Central memory CD8-positive, alpha-beta T cell (primary cell): ENCODE measurements around the gene ATXN7L1.

Source experiments
- ATAC-seq: fragments of 150-1000 bp; cut with Tn5 transposase; replicated peaks from 2 replicates; pipeline ENCODE4 v1.10.0; 2022; ENCODE audit warnings: mild to moderate bottlenecking, moderate FRiP score, moderate number of reproducible peaks; ENCODE audit not compliant: poor library complexity, severe bottlenecking; ENCODE audit errors: extremely low read depth
- DNase-seq, 2 donors: peaks; one replicate each; pipeline ENCODE4 v3.0.0; 2021; ENCODE audit warnings: low spot score in 2 of 2
- H3K27ac Mint-ChIP-seq: one replicate; pipeline ENCODE4 v1.8.0; 2022; ENCODE audit warnings: low read depth, mild to moderate bottlenecking, moderate library complexity, mixed read lengths
- H3K27me3 Mint-ChIP-seq: one replicate; pipeline ENCODE4 v1.8.0; 2022; ENCODE audit warnings: mixed read lengths
- H3K36me3 Mint-ChIP-seq: one replicate; pipeline ENCODE4 v1.8.0; 2022; ENCODE audit warnings: mild to moderate bottlenecking, moderate library complexity, mixed read lengths; ENCODE audit not compliant: insufficient read depth
- H3K4me1 Mint-ChIP-seq: one replicate; pipeline ENCODE4 v1.8.0; 2022; ENCODE audit warnings: mixed read lengths
- H3K4me3 Mint-ChIP-seq: one replicate; pipeline ENCODE4 v1.8.0; 2022; ENCODE audit warnings: mild to moderate bottlenecking, moderate library complexity, mixed read lengths
- H3K9me3 Mint-ChIP-seq: one replicate; pipeline ENCODE4 v1.8.0; 2022; ENCODE audit warnings: mixed read lengths

Gene ATXN7L1

DNA sequence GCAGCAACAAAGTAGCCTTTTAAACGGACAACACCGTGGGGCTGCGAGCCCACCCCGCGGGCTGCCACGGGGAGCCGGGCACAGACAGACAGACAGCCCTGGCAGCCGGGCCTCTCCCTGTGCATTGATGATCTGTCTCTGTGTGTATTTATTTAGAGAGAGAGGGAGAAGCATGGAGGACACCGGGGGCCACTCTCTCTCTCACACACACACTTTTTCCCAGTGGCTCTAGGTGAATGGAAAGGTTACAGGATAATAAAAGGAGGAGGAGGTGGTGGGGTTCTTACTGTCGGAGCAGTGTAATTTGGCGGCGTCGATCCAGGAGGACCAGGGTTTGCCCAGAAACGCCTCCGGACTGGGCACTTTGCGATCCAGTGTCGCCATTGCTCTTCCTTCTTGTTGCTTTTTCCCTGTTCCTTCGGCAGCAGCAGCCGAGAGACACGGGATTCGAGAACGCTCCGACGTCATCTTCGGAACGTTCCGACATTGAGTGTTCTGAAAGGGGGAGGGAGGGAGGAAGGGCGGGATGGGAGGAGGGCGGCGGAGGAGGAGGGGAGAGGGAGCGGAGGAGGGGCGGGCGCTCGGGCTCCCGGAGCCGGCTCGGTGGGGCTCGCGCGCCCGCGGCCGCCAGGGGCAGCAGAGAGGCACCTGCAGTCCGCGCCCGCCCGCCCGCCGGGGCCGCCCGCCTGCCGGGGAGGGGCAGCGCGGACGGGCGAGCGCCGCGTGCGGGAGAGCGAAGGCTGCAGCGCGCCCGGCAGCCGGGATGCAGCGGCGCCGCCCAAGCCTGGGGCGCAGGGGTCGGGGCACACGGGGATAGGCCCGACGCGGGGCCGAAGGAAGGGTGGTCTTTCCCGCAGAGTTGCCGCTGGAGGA lies at the start of gene ATXN7L1:
Gene ATXN7L1, minus strand, starts transcription at position 509 of the 873 bp plus-strand sequence. Its CDS starts 41 bp downstream, at position 468.
- peak within 1 kb of the TSS; percentile 89 for H3K27ac Mint-ChIP-seq
- DNase-seq = peak; percentile 74 to 79
- peak; percentile 87 for ATAC-seq
- H3K4me3 Mint-ChIP-seq = peak within 1 kb of the TSS; percentile 99
- H3K9me3 Mint-ChIP-seq = no peaks in the 10 kb centered on the region
- peaks cover 60% of the 10 kb centered on the region for H3K4me1 Mint-ChIP-seq
- no peaks in the 10 kb centered on the region for H3K27me3 Mint-ChIP-seq
- peaks cover 11% of the 10 kb centered on the region for H3K36me3 Mint-ChIP-seq

DNA sequence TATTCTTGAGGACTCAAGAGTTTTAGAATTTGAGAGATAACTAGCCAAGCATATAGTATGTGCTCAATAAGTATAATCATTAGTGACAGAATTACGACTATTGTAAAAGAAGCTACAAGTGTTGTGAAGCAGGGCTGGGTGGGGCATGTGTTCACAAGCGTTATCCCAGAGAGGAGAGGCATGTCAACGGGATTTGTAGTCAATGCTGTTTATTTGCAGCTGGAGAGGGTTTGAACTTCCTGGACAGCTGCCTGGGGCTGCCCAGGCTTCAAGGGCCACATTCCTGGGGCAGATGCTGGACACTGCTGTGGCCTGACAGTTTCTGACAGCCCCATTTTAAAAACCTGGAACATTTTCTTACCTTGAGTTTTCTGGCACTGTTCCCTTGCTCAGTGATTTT lies 49.7 kb upstream of the ATXN7L1 start:
- H3K27ac Mint-ChIP-seq = peak overlapping the region; percentile 55
- no peaks in the 10 kb centered on the region for H3K27me3 Mint-ChIP-seq
- ATAC-seq (no peak), DNase-seq (no peak)
- no peak overlapping the region for H3K4me3 Mint-ChIP-seq
- H3K9me3 Mint-ChIP-seq = no peaks in the 10 kb centered on the region
- peaks cover 22% of the 10 kb centered on the region for H3K4me1 Mint-ChIP-seq
- H3K36me3 Mint-ChIP-seq = peaks cover 5% of the 10 kb centered on the region

DNA sequence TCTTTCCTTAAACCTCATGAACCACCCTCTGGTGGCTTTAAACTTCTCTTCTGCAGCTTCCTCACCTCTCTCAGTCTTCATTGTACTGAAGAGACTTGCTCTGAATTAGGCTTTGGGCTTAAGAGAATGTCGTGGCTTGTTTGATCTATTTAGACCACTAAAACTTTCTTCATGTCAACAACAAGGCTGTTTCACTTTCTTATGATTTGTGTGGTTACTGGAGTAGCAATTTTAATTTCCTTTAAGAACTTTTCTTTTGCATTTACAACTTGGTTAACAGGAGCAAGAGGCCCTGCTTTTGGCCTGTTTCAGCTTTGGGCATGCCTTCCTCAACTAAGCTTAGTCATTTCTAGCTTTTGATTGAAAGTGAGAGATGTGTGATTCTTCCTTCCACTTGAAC lies 48.5 kb upstream of the ATXN7L1 start:
- Mint-ChIP-seq H3K27me3 (no peaks in the 10 kb centered on the region), H3K4me1 (peaks cover 24% of the 10 kb centered on the region), H3K36me3 (peaks cover 5% of the 10 kb centered on the region), H3K9me3 (no peaks in the 10 kb centered on the region), H3K4me3 (no peak overlapping the region), H3K27ac (peak overlapping the region; percentile 55)
- ATAC-seq = peak; percentile 79
- DNase-seq = no peak

GRCh38 chr7:105920766-105921165 lies 44.4 kb upstream of the ATXN7L1 start:
- ATAC-seq = no peak
- Mint-ChIP-seq H3K4me3 (no peak overlapping the region), H3K27ac (no peak overlapping the region), H3K36me3 (peaks cover 6% of the 10 kb centered on the region), H3K9me3 (no peaks in the 10 kb centered on the region), H3K4me1 (peaks cover 31% of the 10 kb centered on the region), H3K27me3 (no peaks in the 10 kb centered on the region)
- DNase-seq = no peak

- H3K36me3 Mint-ChIP-seq = peaks cover 7% of the 10 kb centered on the region
- no peak overlapping the region for H3K27ac Mint-ChIP-seq
- no peak for ATAC-seq
- no peaks in the 10 kb centered on the region for H3K27me3 Mint-ChIP-seq
- peaks cover 12% of the 10 kb centered on the region for H3K4me1 Mint-ChIP-seq
- H3K9me3 Mint-ChIP-seq = no peaks in the 10 kb centered on the region
- H3K4me3 Mint-ChIP-seq = no peak overlapping the region
- no peak for DNase-seq
These were observed 41.3 kb upstream of the ATXN7L1 start for GRCh38 chr7:105917659-105918058.

DNA sequence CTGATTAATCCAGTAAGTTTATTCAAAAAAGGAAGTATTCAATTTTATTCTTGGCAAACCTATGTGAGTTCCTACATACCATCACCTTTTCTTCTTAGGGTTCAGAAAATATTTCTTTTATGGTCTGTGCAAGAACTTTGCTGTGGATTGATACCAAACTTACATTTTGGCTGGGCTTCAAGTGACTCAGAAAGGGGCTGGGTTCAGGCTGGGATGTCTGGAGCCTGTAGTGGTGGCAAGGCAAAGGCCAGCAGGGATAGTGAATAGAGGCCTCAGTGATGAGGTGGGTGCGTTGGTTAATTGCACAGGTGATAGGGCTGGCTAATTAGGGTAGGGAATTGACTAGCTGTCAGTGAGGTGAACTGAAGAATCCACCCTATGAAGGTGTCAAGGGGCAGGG lies 40.2 kb upstream of the ATXN7L1 start:
- Mint-ChIP-seq H3K4me3 (no peak overlapping the region), H3K27ac (no peak overlapping the region), H3K9me3 (no peaks in the 10 kb centered on the region), H3K36me3 (peaks cover 13% of the 10 kb centered on the region), H3K27me3 (no peaks in the 10 kb centered on the region), H3K4me1 (peaks cover 12% of the 10 kb centered on the region)
- ATAC-seq (no peak), DNase-seq (no peak)

DNA sequence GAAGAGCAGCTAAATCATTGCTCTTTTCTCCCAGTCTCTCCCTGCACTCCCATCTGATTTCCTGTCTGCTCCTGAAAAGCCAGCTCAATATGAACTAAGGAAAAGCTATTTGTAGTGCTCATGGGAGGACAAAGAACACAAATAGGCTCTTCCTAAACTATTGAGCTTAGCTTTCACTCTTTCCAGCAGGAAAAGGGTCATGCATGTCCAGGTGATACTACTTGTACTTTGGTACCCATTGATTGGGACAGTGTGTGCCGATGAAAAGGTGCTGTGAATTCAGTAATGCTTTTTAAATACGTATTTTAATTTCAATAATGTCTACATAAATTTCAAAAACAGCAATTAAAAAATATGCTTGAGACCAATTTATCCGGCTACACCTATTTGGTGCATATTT lies 37.5 kb upstream of the ATXN7L1 start:
- ATAC-seq (no peak), DNase-seq (no peak)
- H3K4me1 Mint-ChIP-seq = peaks cover 10% of the 10 kb centered on the region
- no peak overlapping the region for H3K27ac Mint-ChIP-seq
- H3K27me3 Mint-ChIP-seq = no peaks in the 10 kb centered on the region
- peaks cover 16% of the 10 kb centered on the region for H3K36me3 Mint-ChIP-seq
- peaks cover 5% of the 10 kb centered on the region for H3K9me3 Mint-ChIP-seq
- no peak overlapping the region for H3K4me3 Mint-ChIP-seq

- Mint-ChIP-seq H3K27ac (no peak overlapping the region), H3K9me3 (peaks cover 5% of the 10 kb centered on the region), H3K4me3 (no peak overlapping the region), H3K4me1 (peaks cover 13% of the 10 kb centered on the region), H3K27me3 (no peaks in the 10 kb centered on the region), H3K36me3 (peaks cover 14% of the 10 kb centered on the region)
- ATAC-seq = no peak
- no peak for DNase-seq
These were observed 35.7 kb upstream of the ATXN7L1 start for GRCh38 chr7:105911961-105912575.

GRCh38 chr7:105910172-105910571 lies 33.8 kb upstream of the ATXN7L1 start:
- H3K9me3 Mint-ChIP-seq = peaks cover 5% of the 10 kb centered on the region
- ATAC-seq (no peak), DNase-seq (no peak)
- no peaks in the 10 kb centered on the region for H3K27me3 Mint-ChIP-seq
- peaks cover 13% of the 10 kb centered on the region for H3K4me1 Mint-ChIP-seq
- H3K36me3 Mint-ChIP-seq = peaks cover 14% of the 10 kb centered on the region
- no peak overlapping the region for H3K4me3 Mint-ChIP-seq
- no peak overlapping the region for H3K27ac Mint-ChIP-seq

DNA sequence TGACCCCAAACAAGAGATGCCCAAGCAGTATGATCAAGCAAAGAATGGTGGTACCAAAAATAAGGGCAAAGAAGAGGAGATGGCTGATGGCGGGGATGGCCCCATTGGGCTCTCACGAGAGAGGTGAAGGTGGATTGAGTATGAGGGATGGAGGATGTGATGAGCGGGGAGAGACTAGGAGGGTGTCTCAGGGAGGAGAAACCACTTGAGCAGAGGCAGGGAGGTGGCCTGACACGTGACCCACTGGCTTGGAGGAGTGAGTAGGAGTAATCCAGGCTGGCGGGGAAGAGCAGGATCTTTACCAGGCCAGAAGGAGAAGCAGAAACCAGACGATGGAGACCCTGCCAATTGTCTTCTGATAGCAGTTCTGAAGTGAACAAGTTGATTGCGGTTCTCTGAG lies 33.3 kb upstream of the ATXN7L1 start:
- DNase-seq (no peak), ATAC-seq (no peak)
- peaks cover 13% of the 10 kb centered on the region for H3K4me1 Mint-ChIP-seq

GRCh38 chr7:105907129-105907846 lies 30.9 kb upstream of the ATXN7L1 start:
- H3K9me3 Mint-ChIP-seq = peaks cover 5% of the 10 kb centered on the region
- ATAC-seq = no peak
- no peaks in the 10 kb centered on the region for H3K27me3 Mint-ChIP-seq
- no peak overlapping the region for H3K27ac Mint-ChIP-seq
- no peak overlapping the region for H3K4me3 Mint-ChIP-seq
- H3K4me1 Mint-ChIP-seq = peaks cover 13% of the 10 kb centered on the region
- H3K36me3 Mint-ChIP-seq = peaks cover 7% of the 10 kb centered on the region
- DNase-seq = no peak

More for the DNA sequence above, 33.3 kb upstream of the ATXN7L1 start:
- H3K9me3 Mint-ChIP-seq = peaks cover 5% of the 10 kb centered on the region
- peaks cover 14% of the 10 kb centered on the region for H3K36me3 Mint-ChIP-seq
- H3K27me3 Mint-ChIP-seq = no peaks in the 10 kb centered on the region
- H3K27ac Mint-ChIP-seq = peak overlapping the region; percentile 16
- H3K4me3 Mint-ChIP-seq = no peak overlapping the region

GRCh38 chr7:105906695-105907094 lies 30.3 kb upstream of the ATXN7L1 start:
- no peak overlapping the region for H3K27ac Mint-ChIP-seq
- H3K4me1 Mint-ChIP-seq = peaks cover 13% of the 10 kb centered on the region
- DNase-seq (no peak), ATAC-seq (no peak)
- peaks cover 5% of the 10 kb centered on the region for H3K9me3 Mint-ChIP-seq
- no peak overlapping the region for H3K4me3 Mint-ChIP-seq
- H3K36me3 Mint-ChIP-seq = peaks cover 3% of the 10 kb centered on the region
- no peaks in the 10 kb centered on the region for H3K27me3 Mint-ChIP-seq
